HTR-8/SVneo (cell line): Measurements from ENCODE around the gene METTL26.

Experiments used
- DNase-seq: peaks from one replicate; pipeline ENCODE4 v3.0.0; 2011; ENCODE audit warnings: low spot score, mixed read lengths; ENCODE audit not compliant: insufficient read length
- FAIRE-seq: peaks from 2 replicates; lab custom pipeline; 2011; peaks lifted over from hg19 to GRCh38; lab: Jason Lieb, UNC

The METTL26 gene

DNA sequence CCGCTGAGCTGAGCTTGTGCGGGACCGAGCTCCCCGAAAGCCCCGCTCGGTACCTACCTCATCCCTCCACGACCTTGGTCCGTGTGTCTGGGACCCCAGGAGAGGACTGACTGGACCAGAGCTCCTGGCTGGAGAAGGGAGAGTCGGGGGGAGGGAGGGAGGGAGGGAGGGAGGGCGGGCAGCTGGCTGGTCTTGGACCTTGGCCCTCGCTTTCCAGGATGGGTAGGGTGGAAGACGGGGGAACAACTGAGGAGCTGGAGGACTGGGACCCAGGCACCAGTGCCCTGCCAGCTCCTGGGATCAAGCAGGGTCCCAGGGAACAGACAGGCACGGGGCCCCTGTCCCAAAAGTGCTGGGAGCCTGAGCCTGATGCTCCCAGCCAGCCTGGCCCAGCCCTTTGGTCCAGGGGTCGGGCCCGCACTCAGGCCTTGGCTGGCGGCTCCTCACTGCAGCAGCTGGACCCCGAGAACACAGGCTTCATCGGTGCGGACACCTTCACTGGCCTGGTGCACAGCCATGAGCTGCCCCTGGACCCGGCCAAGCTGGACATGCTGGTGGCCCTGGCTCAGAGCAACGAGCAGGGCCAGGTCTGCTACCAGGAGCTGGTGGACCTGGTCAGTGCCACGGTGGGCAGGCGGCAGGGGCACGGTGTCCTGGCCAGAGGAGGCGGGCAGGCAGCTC is 39.9 kb upstream of the METTL26 start:
- DNase-seq (no peak), FAIRE-seq (no peak)

DNA sequence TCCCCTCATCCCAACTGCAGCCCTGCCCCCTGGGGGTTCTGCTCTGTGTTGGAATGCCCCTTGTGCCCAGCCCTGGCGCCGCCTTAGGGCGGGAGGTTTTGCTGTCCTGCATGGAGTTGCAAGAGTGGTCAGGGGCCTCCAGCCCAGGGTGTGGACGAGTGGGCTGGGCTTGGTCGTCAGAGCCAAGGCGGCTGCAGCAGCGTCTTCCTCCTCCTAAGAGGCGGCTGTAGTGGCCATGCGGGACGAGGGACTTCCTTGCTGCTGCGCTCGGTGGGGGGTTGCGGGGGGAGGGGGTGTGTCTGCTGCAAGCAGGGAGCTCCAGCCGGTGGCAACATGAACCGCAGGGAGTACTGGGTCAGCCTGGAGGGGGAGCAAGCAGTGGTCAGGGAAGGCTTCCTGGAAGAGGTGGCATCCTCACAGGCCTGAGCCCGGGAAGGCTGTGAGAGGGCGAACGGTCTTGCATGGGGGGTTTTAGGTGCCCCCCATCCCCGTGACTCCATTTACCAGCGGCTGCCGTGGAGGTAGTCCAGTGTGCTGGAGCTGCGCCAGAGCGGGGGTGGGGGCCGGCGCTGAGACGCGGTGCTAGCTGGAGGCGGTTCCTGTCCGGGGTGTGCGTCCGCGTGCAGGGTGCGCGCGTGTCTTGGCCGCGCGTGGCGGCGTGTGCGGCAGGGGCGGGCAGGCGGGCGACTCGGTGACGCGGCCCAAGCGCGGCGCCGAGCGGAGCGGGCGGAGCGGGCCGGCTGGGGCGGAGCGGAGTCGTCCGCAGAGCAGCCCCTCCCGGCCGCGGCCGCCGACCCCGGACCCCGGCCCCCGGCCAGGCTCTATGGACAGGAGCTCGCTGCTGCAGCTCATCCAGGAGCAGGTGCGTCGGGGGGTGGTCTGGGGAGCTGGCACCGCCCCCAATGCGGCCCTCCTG is 39.1 kb upstream of the METTL26 start, which contains the start of gene RHBDL1:
TSS of gene RHBDL1 (plus strand) at position 704 of the 916 bp plus-strand sequence. CDS start at position 824, 120 bp downstream.
- no peak for DNase-seq
- FAIRE-seq: no peak

DNA sequence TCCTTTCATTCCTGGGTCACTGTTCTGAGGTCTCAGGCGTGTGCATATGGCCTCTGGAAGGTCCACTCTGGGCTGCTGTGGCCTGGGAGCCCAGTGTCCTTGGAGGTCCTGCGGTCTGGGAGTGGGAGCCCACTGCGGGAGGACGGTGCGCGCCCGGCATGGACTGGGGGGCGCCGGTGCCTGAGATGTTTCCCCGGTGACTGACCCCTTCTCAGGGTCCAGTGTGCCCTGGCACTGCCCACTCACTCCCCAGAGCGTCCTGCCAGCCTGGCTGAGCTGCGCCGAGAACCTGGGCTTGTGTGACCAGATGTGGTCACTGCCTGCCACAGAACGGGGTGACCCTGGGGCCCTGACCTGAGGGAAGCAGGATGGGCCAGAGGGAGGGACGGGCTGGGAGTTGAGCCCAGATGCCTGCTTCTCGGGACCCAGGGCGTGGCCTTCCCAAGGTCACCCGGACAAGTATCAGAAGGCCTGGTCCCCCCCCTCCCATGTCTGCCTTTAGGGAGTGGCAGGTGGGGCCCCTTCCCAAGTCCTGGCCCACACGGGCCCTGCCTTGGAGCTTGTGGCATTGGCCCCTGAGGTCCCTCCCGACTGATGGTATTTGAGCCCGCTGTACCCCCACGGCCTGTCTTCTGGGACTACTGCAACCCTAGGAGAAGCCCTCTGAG is 38.2 kb upstream of the METTL26 start:
- no peak for FAIRE-seq
- no peak for DNase-seq

DNA sequence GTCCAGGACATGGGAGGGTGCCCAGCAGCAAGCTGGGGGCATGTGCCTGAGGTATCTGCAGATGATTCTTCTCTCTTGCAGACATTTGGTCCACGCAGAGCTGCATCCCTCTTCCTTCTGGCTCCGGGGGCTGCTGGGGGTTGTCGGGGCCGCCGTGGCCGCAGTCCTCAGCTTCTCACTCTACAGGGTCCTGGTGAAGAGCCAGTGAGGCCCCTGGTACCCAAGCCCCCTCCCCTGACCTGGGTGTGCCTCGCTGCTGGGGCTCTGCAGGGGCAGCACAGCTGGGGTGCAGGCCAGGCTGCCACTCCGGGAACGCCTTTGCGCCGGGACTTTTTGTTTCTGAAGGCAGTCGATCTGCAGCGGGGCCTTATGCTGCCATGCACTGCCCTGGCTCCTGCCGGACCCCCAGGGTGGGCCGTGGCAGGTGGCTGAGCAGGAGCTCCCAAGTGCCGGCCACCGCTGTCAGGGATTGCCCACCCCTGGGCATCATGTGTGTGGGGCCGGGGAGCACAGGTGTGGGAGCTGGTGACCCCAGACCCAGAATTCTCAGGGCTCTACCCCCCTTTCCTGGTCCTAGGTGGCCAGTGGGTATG is 37.4 kb upstream of the METTL26 start:
- DNase-seq (no peak), FAIRE-seq (no peak)

DNA sequence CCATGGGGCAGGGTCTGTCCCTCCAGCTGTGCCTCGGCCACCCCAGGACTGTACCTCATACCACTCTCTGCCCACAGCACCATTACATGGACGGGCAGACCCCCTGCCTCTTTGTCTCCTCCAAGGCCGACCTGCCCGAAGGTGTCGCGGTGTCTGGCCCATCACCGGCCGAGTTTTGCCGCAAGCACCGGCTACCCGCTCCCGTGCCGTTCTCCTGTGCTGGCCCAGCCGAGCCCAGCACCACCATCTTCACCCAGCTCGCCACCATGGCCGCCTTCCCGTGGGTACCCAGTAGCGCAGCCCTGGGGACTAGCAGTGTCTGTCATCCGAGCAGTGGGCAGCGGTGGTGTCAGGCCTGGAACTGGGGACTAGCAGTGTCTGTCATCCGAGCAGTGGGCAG is 36.7 kb upstream of the METTL26 start:
- FAIRE-seq (no peak), DNase-seq (no peak)

DNA sequence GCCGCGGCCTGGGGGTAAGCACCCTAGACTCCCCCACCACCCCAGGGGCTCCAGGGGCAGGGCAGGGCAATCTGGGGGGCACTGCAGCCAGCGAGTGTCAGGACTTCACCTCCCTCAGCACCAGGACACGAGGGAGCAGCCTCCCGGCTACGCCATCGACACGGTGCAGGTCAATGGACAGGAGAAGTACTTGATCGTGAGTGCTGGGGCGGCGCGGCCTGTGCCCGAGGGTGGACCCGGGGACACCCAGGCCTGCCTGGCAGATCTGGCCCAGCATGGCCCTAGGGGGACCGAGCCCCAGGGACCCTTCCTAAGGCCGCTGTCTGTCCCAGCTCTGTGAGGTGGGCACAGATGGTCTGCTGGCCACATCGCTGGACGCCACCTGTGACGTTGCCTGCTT is 36.3 kb upstream of the METTL26 start:
- FAIRE-seq (no peak), DNase-seq (no peak)

DNA sequence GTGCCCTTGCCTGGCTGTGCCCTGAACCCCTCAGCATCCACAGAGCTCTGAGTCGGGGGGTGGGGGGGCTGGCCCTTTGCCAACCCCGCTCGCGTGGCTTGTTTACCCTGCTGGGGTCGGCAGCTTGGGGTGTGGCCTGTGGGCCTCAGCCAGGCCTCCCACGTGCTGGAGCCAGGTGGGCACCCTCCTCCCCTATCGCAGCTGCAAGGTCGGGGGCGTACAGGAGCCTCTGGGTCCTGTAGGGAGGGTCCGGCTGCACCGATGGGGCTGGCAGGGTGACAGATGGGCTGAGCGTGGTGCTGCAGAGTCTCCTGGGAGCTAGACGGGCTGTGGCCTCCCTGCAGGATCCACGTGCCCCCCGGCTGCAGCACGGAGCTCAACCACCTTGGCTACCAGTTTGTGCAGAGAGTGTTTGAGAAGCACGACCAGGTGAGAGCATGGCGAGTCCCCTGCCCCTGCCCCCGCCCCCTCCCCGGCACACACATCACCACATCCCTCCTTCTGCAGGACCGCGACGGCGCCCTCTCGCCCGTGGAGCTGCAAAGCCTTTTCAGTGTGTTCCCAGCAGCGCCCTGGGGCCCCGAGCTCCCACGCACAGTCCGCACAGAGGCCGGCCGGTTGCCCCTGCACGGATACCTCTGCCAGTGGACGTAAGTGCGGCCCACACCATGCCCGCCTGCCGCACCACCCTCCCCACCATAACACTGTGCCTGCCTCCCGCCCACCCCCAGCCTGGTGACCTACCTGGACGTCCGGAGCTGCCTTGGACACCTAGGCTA is 35.4 kb upstream of the METTL26 start:
- DNase-seq: no peak
- FAIRE-seq: no peak

DNA sequence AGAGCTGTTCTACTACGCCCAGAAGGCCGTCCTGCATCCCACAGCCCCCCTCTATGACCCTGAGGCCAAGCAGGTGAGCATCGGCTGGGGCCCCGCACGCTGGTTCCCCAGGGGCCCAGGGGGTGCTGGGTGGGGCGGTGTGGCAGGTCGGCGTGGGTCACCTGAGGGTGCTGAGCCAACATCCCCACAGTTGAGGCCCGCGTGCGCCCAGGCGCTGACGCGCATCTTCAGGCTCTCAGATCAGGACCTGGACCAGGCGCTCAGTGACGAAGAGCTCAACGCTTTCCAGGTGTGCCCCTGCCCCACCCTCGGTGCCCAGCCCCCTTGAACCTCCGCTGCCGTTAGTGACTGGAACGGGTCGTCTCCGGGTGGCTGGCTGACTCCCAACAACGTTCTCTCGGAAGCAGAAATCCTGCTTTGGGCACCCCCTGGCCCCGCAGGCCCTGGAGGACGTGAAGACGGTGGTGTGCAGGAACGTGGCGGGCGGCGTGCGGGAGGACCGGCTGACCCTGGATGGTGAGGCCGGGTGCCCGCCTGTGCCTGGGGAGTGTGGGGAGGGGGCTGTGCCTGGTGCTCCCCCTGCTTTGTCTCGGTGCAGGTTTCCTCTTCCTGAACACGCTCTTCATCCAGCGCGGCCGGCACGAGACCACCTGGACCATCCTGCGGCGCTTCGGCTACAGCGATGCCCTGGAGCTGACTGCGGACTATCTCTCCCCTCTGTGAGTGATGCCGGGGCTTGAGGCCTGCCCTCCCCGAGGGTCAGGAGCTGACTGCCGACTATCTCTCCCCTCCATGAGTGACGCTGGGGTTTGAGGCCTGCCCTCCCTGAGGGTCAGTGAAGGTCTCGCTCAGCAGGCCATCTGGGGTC is 34.6 kb upstream of the METTL26 start:
- DNase-seq: no peak
- FAIRE-seq: no peak

DNA sequence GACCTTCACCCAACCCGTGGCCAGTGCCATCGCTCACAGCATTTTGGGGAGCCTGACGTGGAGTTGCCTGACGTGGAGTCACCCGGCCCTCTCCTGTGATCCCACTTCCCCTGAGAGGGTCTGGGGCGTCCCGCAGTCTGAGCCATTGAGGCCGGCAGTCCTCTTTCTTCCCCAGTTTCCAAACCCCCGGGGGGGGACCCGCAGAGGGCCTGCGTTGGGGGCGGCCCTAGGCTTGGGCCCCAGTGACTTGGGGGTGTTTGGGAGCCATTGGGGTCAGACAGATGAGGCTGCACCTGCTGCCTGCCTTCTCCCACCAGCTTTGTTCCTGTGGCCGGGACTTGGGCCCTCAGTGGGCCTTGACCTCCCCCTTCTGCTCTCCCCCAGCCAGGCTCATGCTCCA is 33.6 kb upstream of the METTL26 start:
- FAIRE-seq (no peak), DNase-seq (no peak)

DNA sequence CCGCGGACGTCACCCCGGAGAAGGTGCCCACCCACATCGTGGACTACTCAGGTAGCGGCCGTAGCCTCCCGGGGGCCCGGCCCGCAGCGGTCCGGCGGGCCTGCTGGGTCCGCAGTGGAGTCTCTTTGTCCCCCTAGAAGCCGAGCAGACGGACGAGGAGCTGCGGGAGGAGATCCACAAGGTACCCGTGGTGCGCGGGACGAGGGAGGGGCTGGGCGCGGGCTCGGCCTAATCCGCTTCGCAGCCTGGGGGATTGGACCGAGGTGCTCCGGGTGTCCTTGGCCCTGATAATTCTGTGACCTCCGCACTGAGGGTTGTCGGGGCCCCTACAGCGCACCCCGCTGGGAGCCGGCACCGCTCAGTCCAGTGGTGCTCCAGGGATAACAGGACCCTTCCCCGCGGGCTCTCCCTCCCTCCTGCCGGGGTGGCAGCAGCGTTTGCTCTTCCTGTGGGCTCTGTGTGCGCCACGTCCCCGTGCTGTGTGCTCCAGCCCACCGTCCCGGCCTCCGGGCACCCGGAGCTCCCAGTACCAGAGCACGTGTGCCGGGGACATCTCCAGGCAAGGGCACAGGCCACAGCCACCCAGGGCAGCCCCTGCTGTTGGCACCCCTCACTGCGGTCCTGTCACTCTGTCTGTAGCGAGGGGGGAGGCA is 32.5 kb upstream of the METTL26 start:
- DNase-seq: no peak
- FAIRE-seq: no peak

DNA sequence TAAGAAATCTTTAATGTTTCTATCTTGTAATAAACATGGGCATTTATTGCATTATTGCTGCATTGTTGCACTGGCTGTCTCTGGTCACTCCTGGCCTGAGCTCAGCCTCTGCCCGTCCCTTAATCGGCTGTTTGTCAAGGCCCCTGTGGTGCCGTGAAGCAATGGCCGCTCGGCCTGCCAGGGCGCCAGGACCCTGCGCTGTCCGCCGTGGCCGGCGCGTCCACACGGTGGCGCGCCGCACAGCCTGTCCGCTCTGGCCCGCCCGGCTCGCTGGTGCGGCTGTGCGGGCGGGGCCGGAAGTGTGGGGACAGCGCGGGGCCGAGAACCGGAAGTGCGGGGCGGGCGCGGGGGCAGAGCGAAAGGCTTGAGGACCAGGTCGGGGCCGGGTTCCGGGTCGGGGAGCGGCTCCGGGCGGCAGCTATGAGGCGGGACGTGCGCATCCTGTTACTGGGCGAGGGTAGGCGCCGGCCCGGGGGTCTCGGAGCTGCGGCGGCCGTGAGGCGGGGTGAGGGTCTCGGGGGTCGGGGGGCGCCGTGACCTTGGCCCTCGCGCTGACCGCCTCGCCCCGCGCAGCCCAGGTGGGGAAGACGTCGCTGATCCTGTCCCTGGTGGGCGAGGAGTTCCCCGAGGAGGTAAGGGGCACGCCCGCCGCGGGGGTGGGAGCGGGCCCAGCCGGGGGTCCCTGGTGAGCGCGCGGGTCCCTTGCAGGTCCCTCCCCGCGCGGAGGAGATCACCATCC is 31.8 kb upstream of the METTL26 start, which contains the start of gene RHOT2:
TSS of gene RHOT2 (plus strand) at position 353 of the 739 bp plus-strand sequence. CDS start at position 421, 68 bp downstream.
- DNase-seq (peak; percentile 84), FAIRE-seq (peak; percentile 99)

DNA sequence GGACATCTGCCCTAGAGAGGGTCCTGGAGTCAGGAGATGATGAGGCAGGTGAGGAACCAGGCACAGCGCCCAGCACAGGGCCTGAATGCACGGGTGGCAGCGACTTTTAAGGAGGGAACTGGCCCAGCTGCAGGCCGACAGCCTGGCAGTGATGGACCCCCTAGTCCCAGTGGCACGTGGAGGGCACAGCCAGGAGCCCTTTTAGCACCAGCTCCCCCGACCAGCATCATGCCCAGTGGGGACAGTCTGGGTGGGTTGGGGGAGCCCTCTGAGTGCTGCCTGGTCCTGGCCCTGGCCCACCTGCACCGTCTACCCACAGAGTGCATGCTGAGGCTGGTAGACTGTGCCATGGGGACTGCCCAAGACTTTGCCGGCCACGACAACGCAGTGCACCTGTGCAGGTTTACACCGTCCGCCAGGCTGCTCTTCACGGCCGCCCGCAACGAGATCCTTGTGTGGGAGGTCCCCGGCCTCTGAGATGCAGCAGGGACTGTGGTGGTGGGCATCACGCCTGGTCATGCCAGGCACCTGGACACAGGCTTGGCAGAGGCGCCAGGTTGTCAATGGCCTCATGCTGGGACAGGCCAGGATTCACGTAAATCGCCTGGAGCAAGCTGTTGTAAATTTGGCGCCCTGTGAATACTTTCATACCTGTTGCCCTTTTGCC is 31.1 kb upstream of the METTL26 start:
- no peak for DNase-seq
- FAIRE-seq: peak; percentile 42

DNA sequence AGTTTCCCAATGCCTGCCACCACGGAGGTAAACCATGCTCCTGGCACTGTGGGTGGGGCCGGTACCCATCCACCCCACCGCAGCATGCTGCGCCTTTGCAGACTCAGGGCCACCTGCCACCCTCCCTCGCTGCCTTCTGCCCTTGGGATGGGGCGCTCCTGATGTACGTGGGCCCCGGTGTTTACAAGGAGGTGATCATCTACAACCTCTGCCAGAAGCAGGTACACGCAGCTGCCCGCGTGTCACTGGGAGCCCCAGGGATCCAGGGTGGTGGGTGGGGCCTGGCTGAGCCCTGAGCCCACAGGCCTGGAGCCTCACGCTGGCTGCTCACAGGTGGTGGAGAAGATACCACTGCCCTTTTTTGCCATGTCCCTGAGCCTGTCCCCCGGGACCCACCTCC is 30.5 kb upstream of the METTL26 start:
- DNase-seq (no peak), FAIRE-seq (no peak)

DNA sequence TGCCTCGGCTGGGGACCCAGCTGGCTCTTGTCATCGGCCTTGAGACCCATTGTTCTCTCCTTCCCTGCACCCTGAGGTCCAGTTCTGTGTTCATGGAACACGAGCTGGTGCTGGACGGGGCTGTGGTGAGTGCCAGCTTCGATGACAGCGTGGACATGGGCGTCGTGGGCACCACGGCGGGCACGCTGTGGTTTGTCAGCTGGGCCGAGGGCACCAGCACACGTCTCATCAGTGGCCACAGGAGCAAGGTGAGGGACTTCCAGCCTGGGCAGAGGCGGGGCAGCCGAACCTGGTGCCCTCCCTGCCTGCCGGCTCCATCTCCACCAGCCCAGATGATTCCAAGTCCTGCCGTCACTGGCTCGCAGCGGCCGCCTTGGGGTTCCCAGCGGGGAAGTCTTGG is 26.5 kb upstream of the METTL26 start:
- DNase-seq (no peak), FAIRE-seq (no peak)

DNA sequence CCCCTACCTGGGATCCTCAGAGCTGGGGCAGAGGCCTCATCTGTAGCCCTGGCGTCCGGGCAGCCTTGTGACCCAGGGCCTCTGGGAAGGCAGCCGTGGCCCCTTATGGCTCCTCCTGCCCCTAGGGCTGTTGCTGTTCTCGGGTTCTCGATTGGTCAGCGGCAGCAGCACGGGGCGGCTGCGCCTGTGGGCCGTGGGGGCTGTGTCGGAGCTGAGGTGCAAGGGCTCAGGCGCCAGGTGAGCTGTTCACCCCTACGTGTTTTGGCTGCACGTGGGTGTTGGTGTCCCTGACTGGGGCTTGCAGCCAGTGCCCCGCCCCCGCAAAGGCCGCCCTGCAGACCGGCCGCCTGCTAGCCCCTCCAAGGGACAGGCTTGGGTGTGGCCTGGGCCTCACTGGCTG is 26.0 kb upstream of the METTL26 start:
- DNase-seq (no peak), FAIRE-seq (no peak)

DNA sequence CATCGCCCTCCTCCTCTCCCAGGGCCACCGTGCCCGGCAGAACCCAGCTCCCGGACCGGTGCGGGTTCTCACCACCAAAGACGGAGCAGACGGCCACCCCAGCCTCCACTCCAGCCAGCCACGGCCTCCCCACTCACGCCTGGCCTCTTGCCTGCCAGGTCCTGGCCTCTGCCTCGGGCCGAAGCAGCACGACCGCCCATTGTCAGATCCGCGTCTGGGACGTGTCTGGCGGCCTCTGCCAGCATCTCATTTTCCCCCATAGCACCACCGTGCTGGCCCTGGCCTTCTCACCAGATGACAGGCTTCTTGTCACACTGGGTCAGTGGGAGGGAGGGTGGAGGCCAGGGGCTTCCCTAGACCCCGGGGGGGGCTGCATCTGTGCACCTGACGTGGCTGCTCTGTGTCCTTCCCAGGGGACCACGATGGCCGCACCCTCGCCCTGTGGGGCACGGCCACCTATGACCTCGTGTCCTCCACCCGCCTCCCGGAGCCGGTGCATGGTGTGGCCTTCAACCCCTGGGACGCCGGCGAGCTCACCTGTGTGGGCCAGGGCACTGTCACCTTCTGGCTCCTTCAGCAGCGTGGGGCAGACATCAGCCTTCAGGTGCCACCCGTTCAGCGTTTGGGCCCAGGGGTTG is 25.2 kb upstream of the METTL26 start:
- DNase-seq (no peak), FAIRE-seq (no peak)
